NCI-H748 (cell line): ENCODE data around the gene GREM1.

Experiments
- DNase-seq: peaks from one replicate; lab custom pipeline; 2025; ENCODE audit not compliant: unreplicated experiment; lab: John Stamatoyannopoulos, UW

Gene GREM1

DNA sequence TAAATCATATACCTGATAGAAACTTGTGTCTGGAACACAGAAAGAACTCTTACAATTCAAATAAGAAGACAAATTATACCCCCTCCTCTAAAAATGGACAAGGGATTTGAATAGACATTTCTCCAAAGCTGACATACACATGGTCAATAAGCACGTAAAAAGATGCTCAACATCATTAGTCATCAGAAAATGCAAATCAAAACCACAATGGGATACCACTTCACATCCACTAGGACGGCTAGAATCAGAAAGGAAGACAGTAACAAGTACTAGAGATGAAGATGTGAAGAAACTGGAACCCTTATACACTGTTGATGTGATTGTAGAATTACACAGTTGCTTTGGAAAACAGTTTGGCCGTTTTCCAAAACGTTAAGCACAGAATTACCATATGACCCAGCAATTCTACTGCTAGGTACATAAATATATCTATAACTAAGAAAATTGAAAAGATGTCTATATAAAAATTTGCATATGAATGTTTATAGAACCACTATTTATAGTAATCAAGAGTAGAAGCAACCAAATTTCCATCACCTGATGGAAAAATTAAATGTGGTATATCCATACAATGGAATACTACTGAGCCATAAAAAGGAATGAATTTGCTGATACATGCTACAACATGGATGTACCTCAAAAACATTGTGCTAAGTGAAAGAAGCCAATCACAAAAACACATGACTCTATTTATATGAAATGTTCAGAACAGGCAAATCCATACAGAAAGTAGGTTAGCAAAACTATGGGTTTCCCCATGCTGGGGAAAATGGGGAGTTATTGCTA, 60.8 kb downstream of the GREM1 start:
- DNase-seq = no peak

DNA sequence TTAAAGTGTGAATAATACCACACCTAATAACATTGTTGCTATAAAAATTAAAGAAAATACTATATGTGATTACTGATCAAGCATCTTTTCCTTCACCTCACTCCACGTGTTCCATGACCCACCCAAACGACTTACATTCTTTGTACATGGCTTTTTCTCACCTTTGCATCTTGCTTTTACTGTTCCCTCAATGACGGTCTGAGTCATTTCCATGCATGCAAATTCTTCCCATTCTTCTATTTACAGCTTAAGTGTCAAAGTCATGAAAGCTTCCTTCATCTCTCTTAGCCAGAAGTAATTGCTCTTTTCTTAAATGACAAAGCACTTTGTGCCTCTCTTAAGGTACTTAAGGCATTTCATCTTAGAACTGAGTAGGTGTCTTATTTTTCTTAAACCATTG, 64.0 kb downstream of the GREM1 start:
- no peak for DNase-seq

DNA sequence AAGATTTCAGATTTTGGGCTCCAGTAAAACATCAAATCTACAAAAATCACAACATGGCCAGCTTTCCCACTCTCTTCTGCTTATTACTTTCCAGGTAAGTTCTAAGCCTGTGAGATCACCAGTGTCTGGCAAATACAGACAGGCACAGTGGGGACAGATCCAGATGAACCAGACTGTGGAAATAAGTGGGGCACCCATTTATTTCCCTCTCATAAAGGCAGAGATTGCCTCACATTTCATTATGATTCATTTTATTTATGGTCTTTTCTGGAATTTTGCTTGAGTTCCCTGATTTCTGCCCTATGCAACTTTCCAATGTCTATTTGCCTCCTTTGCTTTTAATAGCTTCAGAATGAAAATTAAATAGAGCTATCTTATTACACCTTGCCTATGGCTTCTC, 66.8 kb downstream of the GREM1 start:
- no peak for DNase-seq

- DNase-seq = no peak
These were observed 69.1 kb downstream of the GREM1 start for GRCh38 chr15:32786906-32787305.

DNA sequence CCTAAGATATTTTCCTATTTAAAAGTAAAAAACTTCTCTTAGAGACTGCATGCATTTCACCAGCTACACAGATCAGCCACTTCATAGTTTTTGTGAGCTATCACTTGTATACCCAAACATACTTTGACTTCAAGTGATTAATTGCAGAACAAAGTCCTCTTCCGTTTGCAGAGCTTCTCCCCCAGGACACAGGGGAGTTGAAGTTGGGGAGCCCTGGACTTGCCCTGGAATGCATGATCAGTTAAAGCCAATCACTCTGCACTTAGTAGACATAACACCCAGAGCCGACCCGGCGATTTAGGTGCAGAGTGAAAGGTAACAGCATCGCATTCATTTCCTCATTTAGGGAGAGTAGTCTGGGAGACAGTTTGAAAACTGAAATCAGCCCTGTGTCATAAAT, 70.1 kb downstream of the GREM1 start:
- no peak for DNase-seq

- DNase-seq = no peak
These were observed 72.7 kb downstream of the GREM1 start for GRCh38 chr15:32790352-32790999.

GRCh38 chr15:32792436-32792835, 74.6 kb downstream of the GREM1 start:
- no peak for DNase-seq
